ENCODE measurements around the gene DEFB128. TPM values are rescaled to one million over a fixed set of nuclear protein-coding genes. Genes with fewer than 3 reads are reported as not detected.

The DEFB128 gene
- total and polyA plus RNA-seq, 9 donors = not detected

DNA sequence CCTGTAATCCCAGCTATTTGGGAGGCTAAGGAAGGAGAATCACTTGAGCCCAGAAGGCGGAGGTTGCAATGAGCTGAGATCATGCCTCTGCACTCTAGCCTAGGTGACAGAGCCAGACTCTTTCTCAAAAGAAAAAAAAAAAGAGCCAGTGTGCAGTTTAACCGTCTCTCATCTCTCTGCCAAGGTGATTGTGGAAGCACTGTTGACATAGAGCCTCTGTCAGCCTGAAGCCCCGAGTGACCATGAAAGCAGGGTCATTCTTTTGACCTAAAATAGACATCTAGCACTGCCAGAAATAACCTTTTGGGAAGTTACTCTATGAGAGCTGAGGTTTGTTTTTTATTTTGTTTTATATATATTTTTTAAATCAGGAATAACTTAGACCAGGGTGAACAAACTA, 24.9 kb downstream of the DEFB128 start:
- no peaks in the 10 kb centered on the region for H3K36me3 ChIP-seq (ENCODE audit: control insufficient read depth, insufficient read depth, low read length)
- H3K4me3 ChIP-seq (ENCODE audit: low read length) = no peak overlapping the region
- DNase-seq = no peak
- no peaks in the 10 kb centered on the region for H3K27me3 ChIP-seq (ENCODE audit: control insufficient read depth, insufficient read depth, low read length)
- H3K9me3 ChIP-seq (replicated peaks; ENCODE audit: control insufficient read depth, low read depth, low read length) = no peaks in the 10 kb centered on the region
- no peak overlapping the region for H3K27ac ChIP-seq (ENCODE audit: low read length)
- WGBS (ENCODE audit: insufficient coverage) = 29% methylated on average over 1 of the region's 3 CpGs
- H3K4me1 ChIP-seq (ENCODE audit: control insufficient read depth, insufficient read depth, low read length) = no peaks in the 10 kb centered on the region

DNA sequence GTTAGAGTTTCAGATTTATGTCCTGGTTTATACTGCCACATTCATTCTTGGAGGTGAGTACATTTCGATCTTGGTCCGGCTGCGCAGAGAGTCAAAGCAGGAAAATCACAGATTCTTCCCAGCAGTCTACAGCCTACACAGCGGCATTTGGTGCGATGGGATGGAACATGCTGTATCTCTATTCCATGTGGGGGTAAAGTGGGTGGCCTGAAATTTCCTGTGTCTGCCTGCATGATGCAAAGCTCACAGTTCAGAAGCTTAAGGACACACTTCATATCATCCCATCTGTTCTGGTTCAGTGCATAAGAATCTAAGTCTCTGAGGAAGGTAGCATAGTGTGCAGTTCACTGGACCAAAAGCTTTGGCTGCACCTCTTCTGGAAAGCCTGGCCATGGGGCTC, 32.4 kb downstream of the DEFB128 start, which contains the start of gene DEFB127:
Gene DEFB127 (plus strand): TSS at position 301 of the 400 bp plus-strand sequence. CDS start 91 bp downstream, at position 392.
- H3K36me3 ChIP-seq (ENCODE audit: control insufficient read depth, insufficient read depth, low read length) = no peaks in the 10 kb centered on the region
- H3K4me3 ChIP-seq (ENCODE audit: low read length) = no peak within 1 kb of the TSS
- H3K27ac ChIP-seq (ENCODE audit: low read length) = no peak within 1 kb of the TSS
- H3K9me3 ChIP-seq (replicated peaks; ENCODE audit: control insufficient read depth, low read depth, low read length) = no peaks in the 10 kb centered on the region
- WGBS (ENCODE audit: insufficient coverage) = no CpG with 5 or more reads among the region's 5 CpGs
- DNase-seq = no peak
- H3K4me1 ChIP-seq (ENCODE audit: control insufficient read depth, insufficient read depth, low read length) = no peaks in the 10 kb centered on the region
- no peaks in the 10 kb centered on the region for H3K27me3 ChIP-seq (ENCODE audit: control insufficient read depth, insufficient read depth, low read length)

DNA sequence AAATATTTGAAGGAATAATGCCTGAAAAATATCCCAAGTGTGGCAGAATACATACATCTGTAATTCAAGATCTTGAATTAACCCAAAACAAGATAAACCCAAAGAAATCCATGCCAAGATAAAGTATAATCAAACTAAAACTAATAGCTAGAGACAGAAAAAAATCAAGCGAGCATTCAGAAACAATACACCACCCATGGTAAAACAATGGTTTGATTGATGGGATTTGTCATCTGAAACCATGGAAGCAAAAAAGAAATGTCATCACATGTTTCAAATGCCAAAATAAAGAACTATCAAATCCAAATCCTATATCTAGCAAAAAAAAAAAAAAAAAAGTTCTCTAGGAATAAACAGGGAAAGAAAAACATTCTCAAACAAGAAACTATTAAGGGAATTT, 37.4 kb downstream of the DEFB128 start:
- H3K27ac ChIP-seq (ENCODE audit: low read length) = no peak overlapping the region
- no peaks in the 10 kb centered on the region for H3K9me3 ChIP-seq (replicated peaks; ENCODE audit: control insufficient read depth, low read depth, low read length)
- no peak for DNase-seq
- H3K27me3 ChIP-seq (ENCODE audit: control insufficient read depth, insufficient read depth, low read length) = peaks cover 4% of the 10 kb centered on the region
- no peaks in the 10 kb centered on the region for H3K4me1 ChIP-seq (ENCODE audit: control insufficient read depth, insufficient read depth, low read length)
- no peaks in the 10 kb centered on the region for H3K36me3 ChIP-seq (ENCODE audit: control insufficient read depth, insufficient read depth, low read length)
- H3K4me3 ChIP-seq (ENCODE audit: low read length) = no peak overlapping the region
- no CpG with 5 or more reads among the region's 1 CpG for WGBS (ENCODE audit: insufficient coverage)

DNA sequence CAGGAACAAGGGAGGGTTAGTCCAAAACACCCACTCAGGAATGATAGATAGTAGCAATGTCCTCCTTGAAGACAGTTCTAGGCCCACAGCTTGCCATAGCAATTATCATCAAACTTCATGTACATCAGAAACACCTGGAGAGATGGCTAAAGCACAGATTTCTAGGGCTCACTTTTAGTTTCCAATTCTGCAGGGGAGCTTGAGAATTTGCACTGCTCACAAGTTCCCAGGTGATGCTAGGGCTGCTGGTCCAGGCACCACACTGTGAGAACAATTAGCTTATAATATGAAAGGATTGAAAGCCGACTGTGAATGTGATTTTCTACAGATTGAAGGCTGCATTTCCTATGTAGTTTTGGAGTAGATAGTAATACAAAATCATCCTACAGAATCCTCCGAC, 43.6 kb downstream of the DEFB128 start:
- Histone ChIP-seq H3K36me3 (ENCODE audit: control insufficient read depth, insufficient read depth, low read length) (no peaks in the 10 kb centered on the region), H3K9me3 (replicated peaks; ENCODE audit: control insufficient read depth, low read depth, low read length) (no peaks in the 10 kb centered on the region), H3K27me3 (ENCODE audit: control insufficient read depth, insufficient read depth, low read length) (peaks cover 9% of the 10 kb centered on the region), H3K4me3 (ENCODE audit: low read length) (no peak overlapping the region), H3K4me1 (ENCODE audit: control insufficient read depth, insufficient read depth, low read length) (no peaks in the 10 kb centered on the region), H3K27ac (ENCODE audit: low read length) (no peak overlapping the region)
- DNase-seq = no peak
- WGBS (ENCODE audit: insufficient coverage) = no CpG with 5 or more reads among the region's 2 CpGs

DNA sequence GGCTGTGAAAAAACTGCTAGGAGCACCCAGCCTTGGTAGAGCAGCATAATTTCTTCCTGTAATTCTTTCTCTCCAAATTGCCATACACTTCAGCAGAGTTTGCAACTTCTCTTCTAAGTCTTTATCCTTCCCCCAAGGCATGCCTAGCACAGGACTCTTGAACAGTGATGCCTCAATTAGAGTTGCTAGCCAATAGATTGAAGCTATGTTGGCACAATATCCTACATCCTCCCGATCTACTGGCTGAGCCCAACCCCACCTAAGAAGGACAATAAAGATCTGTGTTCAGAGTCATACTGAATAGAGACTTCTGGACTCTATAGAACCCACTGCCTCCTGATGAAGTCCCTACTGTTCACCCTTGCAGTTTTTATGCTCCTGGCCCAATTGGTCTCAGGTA, 47.2 kb downstream of the DEFB128 start, which contains the start of gene DEFB126:
Gene DEFB126 (plus strand): TSS at position 301 of the 400 bp plus-strand sequence. CDS start 39 bp downstream, at position 340.
- Histone ChIP-seq H3K27me3 (ENCODE audit: control insufficient read depth, insufficient read depth, low read length) (peaks cover 5% of the 10 kb centered on the region), H3K36me3 (ENCODE audit: control insufficient read depth, insufficient read depth, low read length) (no peaks in the 10 kb centered on the region), H3K27ac (ENCODE audit: low read length) (no peak within 1 kb of the TSS), H3K4me3 (ENCODE audit: low read length) (no peak within 1 kb of the TSS), H3K4me1 (ENCODE audit: control insufficient read depth, insufficient read depth, low read length) (no peaks in the 10 kb centered on the region), H3K9me3 (replicated peaks; ENCODE audit: control insufficient read depth, low read depth, low read length) (peaks cover 2% of the 10 kb centered on the region)
- DNase-seq = no peak
- 17% methylated on average over 1 of the region's 1 CpG for WGBS (ENCODE audit: insufficient coverage)

Other genes starting within 250 kb of the DEFB128 start
- not detected for gene DEFB125, start 102.0 kb downstream of the DEFB128 start, total RNA-seq
- gene DEFB125, start 102.0 kb downstream of the DEFB128 start, polyA plus RNA-seq (ENCODE audit: insufficient read depth in 1 of 8, insufficient read length in 8 of 8, low replicate concordance in 1 of 8) = not detected
- not detected for gene DEFB126, start 47.1 kb downstream of the DEFB128 start, total RNA-seq
- not detected for gene DEFB126, start 47.1 kb downstream of the DEFB128 start, polyA plus RNA-seq (ENCODE audit: insufficient read depth in 1 of 8, insufficient read length in 8 of 8, low replicate concordance in 1 of 8)
- gene DEFB127, start 32.3 kb downstream of the DEFB128 start, total RNA-seq = not detected
- gene DEFB127, start 32.3 kb downstream of the DEFB128 start, polyA plus RNA-seq (ENCODE audit: insufficient read depth in 1 of 8, insufficient read length in 8 of 8, low replicate concordance in 1 of 8) = under 1 TPM in 1 of 8 donors, not detected in 7; 0.41 TPM
- gene DEFB129, start 37.5 kb upstream of the DEFB128 start, total RNA-seq = not detected
- gene DEFB129, start 37.5 kb upstream of the DEFB128 start, polyA plus RNA-seq (ENCODE audit: insufficient read depth in 1 of 8, insufficient read length in 8 of 8, low replicate concordance in 1 of 8) = not detected
- gene DEFB132, start 68.0 kb upstream of the DEFB128 start, total RNA-seq = not detected
- gene DEFB132, start 68.0 kb upstream of the DEFB128 start, polyA plus RNA-seq (ENCODE audit: insufficient read depth in 1 of 8, insufficient read length in 8 of 8, low replicate concordance in 1 of 8) = not detected
- 2.9 TPM for gene C20orf96, start 101.0 kb upstream of the DEFB128 start, total RNA-seq
- gene C20orf96, start 101.0 kb upstream of the DEFB128 start, polyA plus RNA-seq (ENCODE audit: insufficient read depth in 1 of 8, insufficient read length in 8 of 8, low replicate concordance in 1 of 8) = 10 to 100 TPM in 6 of 8 donors, 1 to 10 TPM in 2; 9.4 to 14.0 (median 12.4) TPM
- gene ZCCHC3, start 107.9 kb upstream of the DEFB128 start, total RNA-seq = 22.4 TPM
- gene ZCCHC3, start 107.9 kb upstream of the DEFB128 start, polyA plus RNA-seq (ENCODE audit: insufficient read depth in 1 of 8, insufficient read length in 8 of 8, low replicate concordance in 1 of 8) = 10 to 100 TPM; 29.2 to 41.4 (median 37.2) TPM
- gene SOX12, start 135.8 kb upstream of the DEFB128 start, total RNA-seq = 5.9 TPM
- gene SOX12, start 135.8 kb upstream of the DEFB128 start, polyA plus RNA-seq (ENCODE audit: insufficient read depth in 1 of 8, insufficient read length in 8 of 8, low replicate concordance in 1 of 8) = 10 to 100 TPM; 19.9 to 27.7 (median 25.3) TPM
- gene NRSN2, start 157.4 kb upstream of the DEFB128 start, total RNA-seq = 12.4 TPM
- gene NRSN2, start 157.4 kb upstream of the DEFB128 start, polyA plus RNA-seq (ENCODE audit: insufficient read depth in 1 of 8, insufficient read length in 8 of 8, low replicate concordance in 1 of 8) = 10 to 100 TPM; 28.3 to 33.6 (median 31.2) TPM
- gene TRIB3, start 191.0 kb upstream of the DEFB128 start, total RNA-seq = 3.5 TPM
- 1 to 10 TPM; 2.8 to 5.7 (median 4.0) TPM for gene TRIB3, start 191.0 kb upstream of the DEFB128 start, polyA plus RNA-seq (ENCODE audit: insufficient read depth in 1 of 8, insufficient read length in 8 of 8, low replicate concordance in 1 of 8)
- gene RBCK1, start 218.6 kb upstream of the DEFB128 start, total RNA-seq = 31.0 TPM
- 10 to 100 TPM; 40.0 to 69.1 (median 54.8) TPM for gene RBCK1, start 218.6 kb upstream of the DEFB128 start, polyA plus RNA-seq (ENCODE audit: insufficient read depth in 1 of 8, insufficient read length in 8 of 8, low replicate concordance in 1 of 8)

Measured in muscle of leg (tissue), 11 donors.